Activated CD4-positive, alpha-beta T cell treated with anti-CD3 and anti-CD28 coated beads, Interleukin-10, Interleukin-2, amounts not matched to agents 100 ng/mL and 50 ng/mL, durations not matched to agents 16 hours and 8 hours (primary cell): Measurements from ENCODE around the gene SLC34A3.

Experiments used
- DNase-seq: peaks from one replicate; pipeline ENCODE4 v3.0.0-alpha.2; 2020

SLC34A3 gene

DNA sequence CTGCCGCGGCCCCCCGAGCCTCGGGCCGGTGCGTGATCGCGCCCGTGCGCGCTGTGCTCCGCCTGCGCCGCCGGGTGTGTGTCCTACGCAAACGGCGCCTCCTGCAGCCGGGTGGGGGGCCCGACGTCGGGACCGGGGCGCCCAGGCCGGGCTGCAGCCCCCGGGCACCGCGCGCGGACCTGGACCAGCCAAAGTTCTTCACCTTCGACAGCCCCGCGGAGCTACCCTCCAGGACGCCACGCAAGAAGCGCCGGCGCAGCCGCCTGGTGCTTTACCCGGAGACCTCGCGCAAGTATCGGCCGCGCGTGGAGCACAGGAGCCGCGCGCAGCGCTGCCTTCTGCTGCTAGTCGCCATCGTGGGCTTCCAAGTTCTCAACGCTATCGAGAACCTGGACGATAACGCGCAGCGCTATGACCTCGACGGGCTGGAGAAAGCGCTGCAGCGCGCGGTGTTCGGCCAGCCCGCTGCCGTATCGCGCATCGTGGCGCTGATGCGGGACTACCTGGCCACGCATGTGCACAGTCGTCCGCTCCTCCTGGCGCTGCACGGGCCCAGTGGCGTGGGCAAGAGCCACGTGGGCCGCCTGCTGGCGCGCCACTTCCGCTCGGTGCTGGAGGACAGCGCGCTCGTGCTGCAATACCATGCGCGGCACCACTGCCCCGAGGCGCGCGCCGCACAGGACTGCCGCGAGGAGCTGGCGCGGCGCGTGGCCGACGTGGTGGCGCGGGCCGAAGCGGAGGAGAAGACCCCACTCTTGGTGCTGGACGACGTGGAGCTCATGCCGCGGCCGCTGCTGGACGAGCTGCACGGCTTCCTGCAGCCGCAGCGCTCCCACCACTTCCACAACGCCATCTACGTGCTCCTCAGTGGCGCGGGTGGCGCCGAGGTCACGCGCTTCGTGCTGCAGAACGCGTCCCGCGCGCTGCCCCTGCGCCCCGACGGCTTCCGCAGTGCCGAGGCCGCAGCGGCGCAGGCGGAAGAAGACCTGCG, 48.3 kb downstream of the SLC34A3 start:
- DNase-seq: no peak

DNA sequence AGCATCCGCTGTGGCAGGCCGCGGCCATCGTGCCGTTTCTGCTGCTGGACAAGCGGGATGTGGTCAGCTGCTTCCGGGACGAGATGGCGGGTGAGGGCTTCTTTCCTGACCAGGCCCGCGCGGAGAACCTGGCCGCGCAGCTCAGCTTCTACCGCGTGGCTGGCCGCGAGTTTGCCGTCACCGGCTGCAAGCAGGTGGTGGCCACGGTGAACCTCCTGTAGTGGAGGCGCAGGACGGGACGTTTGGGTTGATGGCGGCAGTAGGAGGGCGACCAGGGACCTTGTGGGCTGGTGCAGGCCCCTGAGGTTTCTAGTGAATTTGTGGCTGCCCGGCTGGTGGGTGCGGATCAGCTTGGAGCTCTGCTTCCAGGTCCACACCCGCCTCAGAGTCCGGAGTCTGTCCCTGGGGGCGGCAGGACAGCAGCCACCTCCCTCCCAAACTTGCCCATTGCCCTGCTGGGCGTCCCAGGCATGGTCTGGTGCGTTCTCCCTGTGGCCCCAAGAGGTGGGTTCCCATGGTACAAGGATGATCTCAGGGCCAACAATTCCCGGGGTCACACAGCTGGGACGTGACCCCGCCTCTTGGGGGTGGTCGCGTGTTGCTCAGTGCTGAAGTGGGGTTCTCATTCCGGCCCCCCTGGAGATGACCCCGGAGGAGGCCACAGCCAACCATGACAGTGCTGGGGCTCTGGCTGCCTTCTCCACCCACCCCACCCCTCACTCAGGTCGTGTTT, 49.2 kb downstream of the SLC34A3 start:
- no peak for DNase-seq

DNA sequence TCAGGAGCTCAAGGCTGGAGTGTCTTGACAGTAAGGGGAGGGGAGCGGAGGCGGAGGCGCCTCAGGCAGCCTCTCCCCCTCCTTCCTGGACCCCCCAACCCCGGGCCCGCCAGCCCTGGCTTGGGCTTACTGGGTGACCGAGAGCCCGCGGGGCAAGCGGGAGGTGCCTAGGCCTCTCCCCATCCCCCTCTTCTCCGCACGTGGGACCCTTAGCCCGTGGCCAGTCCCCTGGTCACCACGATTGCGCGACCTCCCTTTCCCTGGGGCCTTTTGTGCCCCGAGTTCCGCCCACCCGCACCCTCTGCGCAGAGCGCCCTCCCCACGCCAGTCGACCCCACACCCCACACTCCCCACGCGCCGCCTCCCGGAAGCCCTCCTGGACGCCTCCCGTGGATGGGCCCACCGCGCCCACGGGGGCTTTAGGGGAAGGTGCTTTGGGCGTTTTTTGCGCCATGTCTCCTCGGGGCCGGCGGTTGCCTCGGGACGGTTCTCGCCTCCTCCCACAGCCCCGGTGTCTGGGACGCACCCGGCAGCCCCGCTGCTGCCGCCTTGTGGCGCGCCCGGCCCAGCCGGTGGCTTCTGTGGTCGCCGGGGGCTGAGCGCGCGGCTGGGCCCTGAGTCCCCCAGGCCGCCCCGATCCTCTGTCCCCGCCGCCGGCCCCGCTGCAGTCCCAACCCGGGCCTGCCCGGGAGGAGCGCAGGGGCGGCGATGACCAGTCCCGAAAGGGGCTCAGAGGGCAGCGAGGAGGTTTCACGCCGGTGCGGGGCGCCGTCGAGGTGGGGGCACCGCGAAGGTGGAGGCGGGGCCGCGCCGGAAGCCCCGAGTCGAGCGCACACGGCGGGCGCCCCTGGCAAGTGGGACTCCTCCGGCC, 50.0 kb downstream of the SLC34A3 start:
- DNase-seq: no peak

DNA sequence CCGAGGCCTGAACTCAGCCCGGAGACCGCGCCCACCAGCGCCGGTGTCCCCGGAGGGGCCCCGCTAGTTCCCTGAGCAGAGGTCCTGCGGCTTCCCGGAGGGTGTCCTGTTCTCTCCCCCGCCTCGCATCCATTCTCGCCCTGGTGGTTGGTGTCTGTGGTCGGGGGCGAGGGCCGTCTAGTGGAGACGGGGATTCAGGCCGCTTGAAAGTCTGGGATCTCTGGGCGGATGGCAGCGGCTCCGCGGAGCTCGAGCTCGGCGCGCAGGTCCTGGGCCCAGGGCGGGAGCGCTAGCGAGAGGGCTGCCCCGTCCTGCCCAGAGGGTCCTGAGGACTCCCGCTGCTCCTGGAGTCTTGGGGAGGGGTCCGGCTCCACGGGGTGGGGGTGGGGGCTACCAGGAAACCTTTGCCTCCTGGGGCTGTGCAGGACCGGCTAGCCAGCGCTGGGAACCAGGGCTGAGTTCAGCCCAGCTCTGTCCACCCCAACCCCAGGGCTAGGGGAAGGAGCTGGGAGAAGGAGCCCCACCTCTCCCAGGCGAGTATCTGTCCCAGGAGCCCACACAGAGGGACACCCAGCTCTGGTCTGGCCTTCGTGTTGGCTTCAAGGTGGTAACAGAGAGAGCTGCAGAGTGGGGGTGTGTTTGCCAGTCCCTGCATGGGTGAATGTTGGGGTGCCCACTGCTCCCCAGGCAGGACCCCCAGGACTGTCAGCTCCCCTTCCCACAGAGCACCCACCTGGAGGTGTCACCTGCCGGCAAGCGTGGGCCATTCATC, 50.8 kb downstream of the SLC34A3 start:
- no peak for DNase-seq
